Activated CD4-positive, alpha-beta memory T cell treated with anti-CD3 and anti-CD28 coated beads for 36 hours (primary cell): ENCODE results near the gene FXYD4. TPM values are rescaled to one million over a fixed set of nuclear protein-coding genes. Genes with fewer than 3 reads are reported as not detected.
"Not testable (repeated sequence)": the region's sequence is repeated elsewhere in the genome, so short reads cannot be mapped to it uniquely, and the experiment has no call there.

Source experiments
- CTCF ChIA-PET: fragments of 350-600 bp; sonication (Branson Sonifier 250); formaldehyde crosslinking; loops from one replicate; lab custom pipeline; 2021; ENCODE audit warnings: antibody characterized with exemption, inconsistent platforms; lab: Charles Lee
- POLR2A ChIA-PET: fragments of 350-600 bp; sonication (Branson Sonifier 250); formaldehyde crosslinking; loops from one replicate; lab custom pipeline; 2021; ENCODE audit warnings: antibody characterized with exemption; lab: Charles Lee
- DNase-seq: peaks from one replicate; pipeline ENCODE4 v3.0.0-alpha.2; 2020
- H3K27ac Mint-ChIP-seq: one replicate; pipeline ENCODE4 v1.8.0; 2021; ENCODE audit warnings: mixed read lengths
- H3K27me3 Mint-ChIP-seq: one replicate; pipeline ENCODE4 v1.8.0; 2021; ENCODE audit warnings: mixed read lengths
- H3K36me3 Mint-ChIP-seq: one replicate; pipeline ENCODE4 v1.8.0; 2021; ENCODE audit warnings: mixed read lengths
- H3K4me1 Mint-ChIP-seq: one replicate; pipeline ENCODE4 v1.8.0; 2021; ENCODE audit warnings: low read depth, mixed read lengths
- H3K4me3 Mint-ChIP-seq: one replicate; pipeline ENCODE4 v1.8.0; 2021; ENCODE audit warnings: mild to moderate bottlenecking, mixed read lengths
- H3K9me3 Mint-ChIP-seq: one replicate; pipeline ENCODE4 v1.8.0; 2021; ENCODE audit warnings: mixed read lengths
- intact Hi-C: fragments of 100-400 bp; cut with micrococcal nuclease; formaldehyde crosslinking; loops from one replicate; pipeline ENCODE4 v1.15.1; 2023
- total RNA-seq, 2 experiments: library from RNA; stranded (reverse); gene quantifications; one replicate each; pipeline ENCODE4 v1.2.3, GENCODE V29; 2021

Gene FXYD4
- total RNA-seq, result not detected

GRCh38 chr10:43371418-43371817 lies at the start of gene FXYD4:
Gene FXYD4, plus strand, starts transcription at chr10:43371636. Its CDS starts 2,111 bp downstream, at chr10:43373747.
- H3K36me3 Mint-ChIP-seq, result no peaks in the 10 kb centered on the region
- H3K4me3 Mint-ChIP-seq, result no peak within 1 kb of the TSS
- no peaks in the 10 kb centered on the region for H3K9me3 Mint-ChIP-seq
- H3K27ac Mint-ChIP-seq, result no peak within 1 kb of the TSS
- no peaks in the 10 kb centered on the region for H3K27me3 Mint-ChIP-seq
- no peak for DNase-seq
- intact Hi-C loops, result no loop called here
- H3K4me1 Mint-ChIP-seq, result peaks cover 2% of the 10 kb centered on the region
- POLR2A ChIA-PET, result no interaction called here
- CTCF ChIA-PET, result no interaction called here

DNA sequence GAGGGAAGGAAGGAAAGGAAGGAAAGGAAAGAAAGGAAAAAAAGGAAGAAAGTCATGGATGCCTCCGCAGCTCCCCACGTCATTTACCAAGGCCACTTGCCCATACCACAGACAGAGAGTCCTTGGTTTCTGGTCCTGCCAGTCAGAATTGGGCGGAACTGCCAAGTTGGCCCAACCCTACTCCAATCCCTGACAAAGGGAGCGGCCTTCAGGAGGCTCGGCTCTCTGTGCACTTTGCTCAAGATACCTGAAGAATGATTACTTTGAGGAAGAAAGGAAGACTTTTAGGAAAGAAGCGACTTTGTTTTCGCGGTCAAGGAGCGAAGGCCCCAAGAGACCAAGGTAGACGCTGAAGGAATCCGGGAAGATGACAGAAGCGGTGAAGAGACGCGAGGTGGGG lies 49.1 kb upstream of the FXYD4 start:
- ChIA-PET POLR2A (no interaction called here), CTCF (interaction anchor here (2.2 kb wide), 1 partner anchor 26 kb away, joined by 8 read pairs; no protein-coding TSS in a partner anchor)
- no peak for DNase-seq
- H3K4me3 Mint-ChIP-seq, result no peak overlapping the region
- peaks cover 10% of the 10 kb centered on the region for H3K4me1 Mint-ChIP-seq
- intact Hi-C loops, result loop anchor here (2.0 kb wide), 1 partner anchor 14 kb away; no protein-coding TSS in a partner anchor
- H3K36me3 Mint-ChIP-seq, result no peaks in the 10 kb centered on the region
- H3K27ac Mint-ChIP-seq, result no peak overlapping the region
- H3K9me3 Mint-ChIP-seq, result no peaks in the 10 kb centered on the region
- H3K27me3 Mint-ChIP-seq, result no peaks in the 10 kb centered on the region

- intact Hi-C loops, result loop anchor here (2.0 kb wide), 1 partner anchor 14 kb away; no protein-coding TSS in a partner anchor
- POLR2A ChIA-PET, result no interaction called here
- Mint-ChIP-seq H3K9me3 (no peaks in the 10 kb centered on the region), H3K27ac (no peak overlapping the region), H3K4me1 (peaks cover 10% of the 10 kb centered on the region), H3K4me3 (peak overlapping the region; percentile 45), H3K36me3 (no peaks in the 10 kb centered on the region), H3K27me3 (no peaks in the 10 kb centered on the region)
- CTCF ChIA-PET, result interaction anchor here (1.0 to 2.2 kb wide), 2 partner anchors 26 to 30 kb away, joined by 3 to 8 read pairs; no protein-coding TSS in a partner anchor
- DNase-seq, result peak; percentile 93
These were observed 48.7 kb upstream of the FXYD4 start for GRCh38 chr10:43322769-43323168.

DNA sequence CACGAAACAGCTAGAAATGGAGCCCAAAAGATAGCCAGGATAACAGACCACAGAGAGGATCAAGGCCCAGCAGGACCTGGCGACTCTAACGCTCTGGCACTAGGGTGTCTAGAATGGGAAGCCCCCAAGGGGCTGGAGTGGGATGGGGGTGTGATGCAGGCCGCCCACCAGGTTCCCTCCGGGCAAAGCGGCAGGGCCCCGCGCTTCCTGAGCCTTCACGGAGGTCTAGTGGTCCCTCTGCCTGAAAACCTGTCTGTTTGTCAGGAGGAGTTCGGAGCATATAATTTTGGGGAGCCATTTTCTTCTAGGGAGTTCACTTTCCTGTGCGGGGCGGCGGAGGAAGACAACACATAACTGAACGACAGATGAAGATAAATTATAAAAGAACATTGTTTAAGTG lies 48.2 kb upstream of the FXYD4 start:
- POLR2A ChIA-PET, result no interaction called here
- no peaks in the 10 kb centered on the region for H3K27me3 Mint-ChIP-seq
- no peak overlapping the region for H3K27ac Mint-ChIP-seq
- peak overlapping the region; percentile 45 for H3K4me3 Mint-ChIP-seq
- peaks cover 10% of the 10 kb centered on the region for H3K4me1 Mint-ChIP-seq
- intact Hi-C loops, result loop anchor here (2.0 kb wide), 1 partner anchor 14 kb away; no protein-coding TSS in a partner anchor
- DNase-seq, result no peak
- H3K36me3 Mint-ChIP-seq, result no peaks in the 10 kb centered on the region
- H3K9me3 Mint-ChIP-seq, result no peaks in the 10 kb centered on the region
- CTCF ChIA-PET, result interaction anchor here (1.0 to 2.2 kb wide), 2 partner anchors 25 to 31 kb away, joined by 3 to 8 read pairs; no protein-coding TSS in a partner anchor

DNA sequence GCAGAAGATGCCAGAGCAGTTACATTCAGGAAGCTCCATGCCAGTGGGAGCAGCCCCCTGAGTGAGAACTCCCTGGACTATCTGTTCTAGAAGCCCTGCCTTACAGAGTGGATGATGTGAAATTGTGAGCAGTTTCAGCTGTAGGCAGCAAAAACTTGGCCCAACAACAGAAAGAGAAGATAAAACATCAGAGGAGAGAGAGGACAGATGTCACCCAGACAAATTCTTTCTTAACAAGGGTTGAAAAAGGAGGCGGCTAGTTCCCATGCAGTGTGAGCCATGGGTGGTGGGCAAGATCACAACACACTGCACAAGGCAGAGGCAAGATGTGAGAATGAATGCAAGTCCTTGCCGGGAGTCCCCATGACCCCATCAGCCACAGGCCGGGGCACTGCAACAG lies 46.6 kb upstream of the FXYD4 start:
- no peaks in the 10 kb centered on the region for H3K9me3 Mint-ChIP-seq
- peaks cover 10% of the 10 kb centered on the region for H3K4me1 Mint-ChIP-seq
- no peak overlapping the region for H3K4me3 Mint-ChIP-seq
- ChIA-PET CTCF (interaction anchor here (1.0 to 1.7 kb wide), 2 partner anchors 30 to 33 kb away, joined by 4 read pairs; no protein-coding TSS in a partner anchor), POLR2A (interaction anchor here (0.6 kb wide), 1 partner anchor 21 kb away, joined by 3 read pairs; no protein-coding TSS in a partner anchor)
- no peaks in the 10 kb centered on the region for H3K36me3 Mint-ChIP-seq
- no peaks in the 10 kb centered on the region for H3K27me3 Mint-ChIP-seq
- intact Hi-C loops, result no loop called here
- H3K27ac Mint-ChIP-seq, result no peak overlapping the region
- no peak for DNase-seq

- Mint-ChIP-seq H3K9me3 (no peaks in the 10 kb centered on the region), H3K36me3 (no peaks in the 10 kb centered on the region), H3K4me3 (no peak overlapping the region), H3K4me1 (peaks cover 17% of the 10 kb centered on the region), H3K27ac (no peak overlapping the region), H3K27me3 (no peaks in the 10 kb centered on the region)
- DNase-seq, result no peak
- POLR2A ChIA-PET, result no interaction called here
- CTCF ChIA-PET, result interaction anchor here (1.6 kb wide), 1 partner anchor 35 kb away, joined by 6 read pairs; no protein-coding TSS in a partner anchor
- intact Hi-C loops, result no loop called here
These were observed 44.3 kb upstream of the FXYD4 start for GRCh38 chr10:43327171-43327570.

DNA sequence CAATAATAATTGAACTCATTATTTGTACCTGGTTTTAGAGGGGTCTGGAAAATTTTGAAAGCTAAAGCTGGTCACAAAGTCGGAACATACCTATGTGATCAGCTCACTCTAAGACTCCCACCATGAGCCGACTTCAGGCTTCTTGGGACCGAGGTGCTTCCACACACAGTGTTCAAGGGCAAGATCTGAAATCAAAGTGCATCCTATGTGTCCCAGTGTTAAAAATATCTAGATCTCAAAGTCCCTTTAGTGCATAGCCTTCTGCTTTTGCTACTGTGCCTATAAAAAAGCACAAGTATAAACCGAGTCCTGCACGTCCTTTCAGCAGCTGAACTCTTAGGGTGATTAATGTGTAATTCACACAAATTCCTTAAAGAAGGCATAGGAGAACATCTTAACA lies 43.5 kb upstream of the FXYD4 start:
- no peaks in the 10 kb centered on the region for H3K9me3 Mint-ChIP-seq
- H3K4me1 Mint-ChIP-seq, result peaks cover 17% of the 10 kb centered on the region
- H3K27ac Mint-ChIP-seq, result no peak overlapping the region
- no peak for DNase-seq
- POLR2A ChIA-PET, result no interaction called here
- no peaks in the 10 kb centered on the region for H3K36me3 Mint-ChIP-seq
- intact Hi-C loops, result no loop called here
- H3K27me3 Mint-ChIP-seq, result no peaks in the 10 kb centered on the region
- no peak overlapping the region for H3K4me3 Mint-ChIP-seq
- CTCF ChIA-PET, result interaction anchor here (1.6 kb wide), 1 partner anchor 36 kb away, joined by 6 read pairs; no protein-coding TSS in a partner anchor

DNA sequence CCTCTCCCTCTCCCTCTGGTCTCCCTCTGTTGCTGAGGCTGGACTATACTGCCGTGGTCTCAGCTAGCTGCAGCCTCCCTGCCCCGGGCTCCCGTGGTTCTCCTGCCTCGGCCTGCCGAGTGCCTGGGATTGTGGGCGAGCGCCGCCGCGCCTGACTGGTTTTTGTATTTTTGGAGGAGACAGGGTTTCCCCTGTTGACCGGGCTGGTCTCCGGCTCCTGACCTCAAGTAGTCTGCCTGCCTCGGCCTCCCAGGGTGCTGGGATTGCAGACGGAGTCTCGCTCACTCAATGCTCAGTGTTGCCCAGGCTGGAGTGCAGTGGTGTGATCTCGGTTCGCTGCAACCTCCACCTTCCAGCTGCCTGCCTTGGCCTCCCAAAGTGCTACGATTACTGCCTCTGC lies 42.6 kb upstream of the FXYD4 start:
- H3K4me1 Mint-ChIP-seq, result peaks cover 19% of the 10 kb centered on the region
- CTCF ChIA-PET, H3K9me3 Mint-ChIP-seq, H3K27ac Mint-ChIP-seq, DNase-seq, H3K27me3 Mint-ChIP-seq, intact Hi-C loops, H3K4me3 Mint-ChIP-seq, H3K36me3 Mint-ChIP-seq, POLR2A ChIA-PET: not testable (repeated sequence)

DNA sequence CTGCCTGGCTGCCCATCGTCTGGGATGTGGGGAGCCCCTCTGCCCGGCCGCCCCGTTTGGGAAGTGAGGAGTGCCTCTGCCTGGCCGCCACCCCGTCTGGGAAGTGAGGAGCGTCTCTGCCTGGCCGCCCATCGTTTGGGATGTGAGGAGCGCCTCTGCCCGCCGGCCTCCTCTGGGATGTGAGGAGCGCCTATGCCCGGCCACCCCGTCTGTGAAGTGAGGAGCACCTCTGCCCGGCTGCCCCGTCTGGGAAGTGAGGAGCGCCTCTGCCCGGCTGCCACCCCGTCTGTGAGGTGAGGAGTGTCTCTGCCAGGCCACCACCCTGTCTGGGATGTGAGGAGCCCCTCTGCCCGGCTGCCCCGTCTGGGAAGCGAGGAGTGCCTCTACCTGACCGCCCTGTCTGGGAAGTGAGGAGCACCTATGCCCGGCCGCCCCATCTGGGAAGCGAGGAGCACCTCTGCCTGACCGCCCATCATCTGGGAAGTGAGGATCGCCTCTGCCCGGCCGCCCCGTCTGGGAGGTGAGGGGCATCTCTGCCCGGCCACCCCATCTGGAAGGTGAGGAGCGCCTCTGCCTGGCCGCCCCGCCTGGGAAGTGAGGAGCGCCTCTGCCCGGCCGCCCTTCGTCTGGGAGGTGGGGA lies 42.1 kb upstream of the FXYD4 start:
- CTCF ChIA-PET, DNase-seq, POLR2A ChIA-PET: not testable (repeated sequence)

DNA sequence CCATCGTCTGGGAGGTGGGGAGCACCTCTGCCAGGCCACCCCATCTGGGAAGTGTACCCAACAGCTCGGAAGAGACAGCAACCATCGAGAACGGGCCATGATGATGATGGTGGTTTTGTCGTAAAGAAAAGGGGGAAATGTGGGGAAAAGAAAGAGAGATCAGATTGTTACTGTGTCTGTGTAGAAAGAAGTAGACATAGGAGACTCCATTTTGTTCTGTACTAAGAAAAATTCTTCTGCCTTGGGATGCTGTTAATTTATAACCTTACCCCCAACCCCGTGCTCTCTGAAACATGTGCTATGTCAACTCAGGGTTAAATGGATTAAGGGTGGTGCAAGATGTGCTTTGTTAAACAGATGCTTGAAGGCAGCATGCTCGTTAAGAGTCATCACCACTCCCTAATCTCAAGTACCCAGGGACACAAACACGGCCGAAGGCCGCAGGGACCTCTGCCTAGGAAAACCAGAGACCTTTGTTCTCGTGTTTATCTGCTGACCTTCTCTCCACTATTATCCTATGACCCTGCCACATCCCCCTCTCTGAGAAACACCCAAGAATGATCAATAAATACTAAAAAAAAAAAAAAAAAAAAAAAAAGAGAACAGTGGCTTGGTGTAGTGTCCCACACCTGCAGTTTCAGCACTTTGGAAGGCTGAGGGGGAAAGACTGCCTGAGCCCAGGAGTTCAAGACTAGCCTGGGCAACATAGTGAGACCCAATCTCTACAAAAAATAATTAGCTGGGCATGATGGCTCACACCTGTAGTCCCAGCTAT lies 41.2 kb upstream of the FXYD4 start:
- POLR2A ChIA-PET, H3K36me3 Mint-ChIP-seq, intact Hi-C loops, H3K9me3 Mint-ChIP-seq, CTCF ChIA-PET, H3K27me3 Mint-ChIP-seq, DNase-seq, H3K4me3 Mint-ChIP-seq, H3K27ac Mint-ChIP-seq: not testable (repeated sequence)
- H3K4me1 Mint-ChIP-seq, result peaks cover 25% of the 10 kb centered on the region

More for the DNA sequence above, 42.1 kb upstream of the FXYD4 start:
- H3K4me3 Mint-ChIP-seq, H3K36me3 Mint-ChIP-seq, H3K27ac Mint-ChIP-seq, H3K9me3 Mint-ChIP-seq, intact Hi-C loops, H3K27me3 Mint-ChIP-seq: not testable (repeated sequence)
- peaks cover 25% of the 10 kb centered on the region for H3K4me1 Mint-ChIP-seq

- CTCF ChIA-PET, H3K9me3 Mint-ChIP-seq, H3K27me3 Mint-ChIP-seq, intact Hi-C loops, POLR2A ChIA-PET, H3K27ac Mint-ChIP-seq, DNase-seq, H3K4me3 Mint-ChIP-seq, H3K36me3 Mint-ChIP-seq: not testable (repeated sequence)
- peaks cover 25% of the 10 kb centered on the region for H3K4me1 Mint-ChIP-seq
These were observed 40.7 kb upstream of the FXYD4 start for GRCh38 chr10:43330824-43331127.

GRCh38 chr10:43333653-43334052 lies 37.8 kb upstream of the FXYD4 start:
- Mint-ChIP-seq H3K27ac (no peak overlapping the region), H3K4me1 (peaks cover 25% of the 10 kb centered on the region), H3K4me3 (no peak overlapping the region), H3K9me3 (peaks cover 2% of the 10 kb centered on the region), H3K27me3 (no peaks in the 10 kb centered on the region), H3K36me3 (no peaks in the 10 kb centered on the region)
- POLR2A ChIA-PET, result no interaction called here
- no peak for DNase-seq
- CTCF ChIA-PET, result interaction anchor here (1.4 to 1.7 kb wide), 2 partner anchors 14 to 41 kb away, joined by 5 to 8 read pairs; no protein-coding TSS in a partner anchor
- intact Hi-C loops, result no loop called here
